GM23338 (cell line): ENCODE measurements around the gene TYSND1. TPM values are rescaled to one million over a fixed set of nuclear protein-coding genes. Genes with fewer than 3 reads are reported as not detected.
"Not testable (repeated sequence)": the region's sequence is repeated elsewhere in the genome, so short reads cannot be mapped to it uniquely, and the experiment has no call there.

ENCODE experiments used
- ATAC-seq: fragments of 200-7000 bp; cut with Tn5 transposase; 3 replicates; pipeline ENCODE4 v1.9.1; 2020
- DNase-seq: peaks from one replicate; pipeline ENCODE4 v3.0.0-alpha.2; 2015; ENCODE audit warnings: low spot score
- H2AFZ ChIP-seq: fragments of 200-600 bp; sonication (generic); 2 replicates; pipeline ENCODE4 v1.8.0; 2016; ENCODE audit warnings: antibody characterized with exemption, mild to moderate bottlenecking, moderate library complexity
- H3F3A ChIP-seq: fragments of 200-600 bp; sonication (generic); replicated peaks from 2 replicates; pipeline ENCODE4 v1.8.0; 2017; ENCODE audit warnings: antibody characterized with exemption, mixed run types, low read depth
- H3K27ac ChIP-seq: fragments of 200-600 bp; sonication (generic); 2 replicates; pipeline ENCODE4 v1.6.1; 2016; ENCODE audit warnings: low read depth
- H3K27me3 ChIP-seq: fragments of 200-600 bp; sonication (generic); 2 replicates; pipeline ENCODE4 v1.8.0; 2016; ENCODE audit warnings: mild to moderate bottlenecking, mixed run types, moderate library complexity; ENCODE audit not compliant: insufficient read depth
- H3K36me3 ChIP-seq: fragments of 200-600 bp; sonication (generic); 2 replicates; pipeline ENCODE4 v1.8.0; 2016; ENCODE audit warnings: mild to moderate bottlenecking; ENCODE audit not compliant: insufficient read depth
- H3K4me1 ChIP-seq: fragments of 200-600 bp; sonication (generic); 2 replicates; pipeline ENCODE4 v1.8.0; 2016; ENCODE audit warnings: mild to moderate bottlenecking, moderate library complexity; ENCODE audit not compliant: insufficient read depth
- H3K4me2 ChIP-seq: fragments of 200-600 bp; sonication (generic); 2 replicates; pipeline ENCODE4 v1.7.1; 2017; ENCODE audit warnings: mixed run types
- H3K4me3 ChIP-seq: fragments of 200-600 bp; sonication (generic); 2 replicates; pipeline ENCODE4 v1.6.1; 2016; ENCODE audit warnings: mixed run types
- H3K79me2 ChIP-seq: fragments of 200-600 bp; sonication (generic); replicated peaks from 2 replicates; pipeline ENCODE4 v1.8.0; 2017; ENCODE audit warnings: mild to moderate bottlenecking; ENCODE audit not compliant: insufficient read depth
- H3K9me2 ChIP-seq: fragments of 200-600 bp; sonication (generic); 2 replicates; pipeline ENCODE4 v1.8.0; 2017; ENCODE audit not compliant: insufficient read depth
- H4K20me1 ChIP-seq: fragments of 200-600 bp; sonication (generic); replicated peaks from 2 replicates; pipeline ENCODE4 v1.8.0; 2017; ENCODE audit warnings: mild to moderate bottlenecking; ENCODE audit not compliant: insufficient read depth
- H3K27ac Mint-ChIP-seq: 2 replicates; pipeline ENCODE4 v1.8.0; 2020; ENCODE audit warnings: inconsistent platforms, mild to moderate bottlenecking, moderate library complexity, mixed read lengths
- H3K27me3 Mint-ChIP-seq: 3 replicates; pipeline ENCODE4 v1.8.0; 2022; ENCODE audit warnings: low read depth, mild to moderate bottlenecking, moderate library complexity, mixed read lengths, inconsistent platforms; ENCODE audit not compliant: insufficient read depth, poor library complexity
- H3K36me3 Mint-ChIP-seq: 3 replicates; pipeline ENCODE4 v1.8.0; 2021; ENCODE audit warnings: low read depth, mild to moderate bottlenecking, inconsistent platforms, moderate library complexity, mixed read lengths
- H3K4me1 Mint-ChIP-seq: 3 replicates; pipeline ENCODE4 v1.8.0; 2020; ENCODE audit warnings: mild to moderate bottlenecking, inconsistent platforms, mixed read lengths
- H3K4me3 Mint-ChIP-seq: 3 replicates; pipeline ENCODE4 v1.8.0; 2021; ENCODE audit warnings: moderate library complexity, mild to moderate bottlenecking, inconsistent platforms, mixed read lengths
- H3K9me3 Mint-ChIP-seq: 3 replicates; pipeline ENCODE4 v1.8.0; 2020; ENCODE audit warnings: moderate library complexity, mild to moderate bottlenecking, inconsistent platforms, mixed read lengths
- CREB1 ChIP-seq: fragments of 250-450 bp; sonication (Bioruptor Pico); IDR thresholded peaks from 2 replicates; pipeline ENCODE4 v1.5.0; 2020; ENCODE audit warnings: low read depth, mild to moderate bottlenecking, moderate library complexity
- ETS1 ChIP-seq: IDR thresholded peaks from 2 replicates; pipeline ENCODE4 v1.6.1; 2016; ENCODE audit warnings: antibody characterized with exemption
- EZH2 ChIP-seq: fragments of 200-600 bp; sonication (generic); IDR thresholded peaks from one replicate; pipeline ENCODE4 v1.8.0; 2017; ENCODE audit warnings: antibody characterized with exemption, mild to moderate bottlenecking, low read depth; ENCODE audit not compliant: unreplicated experiment
- polyA plus RNA-seq: library from polyadenylated mRNA; unstranded; fragments of >200 nt; fragmentation: Nextera tagmentation; extraction: Ambion mirVana; gene quantifications from 2 replicates; pipeline ENCODE4 v1.2.1, GENCODE V29; 2016
- total RNA-seq: library from RNA; depleted of rRNA; stranded (reverse); fragments of >200 nt; shearing (Covaris generic); gene quantifications from 2 replicates; pipeline ENCODE4 v1.2.3, GENCODE V29; 2014

The TYSND1 gene
- total and polyA plus RNA-seq, 2 experiments from 2014 or later, result 5.2 to 19.5 TPM

- 0 out of 2 replicates have a peak, but pooled peaks cover 7% of the 10 kb centered on the region for H3K36me3 ChIP-seq
- 0 out of 2 replicates have a peak overlapping the region, but pooled peaks have one; percentile 21 for H3K27ac ChIP-seq
- H3K27me3 Mint-ChIP-seq, result peaks cover 2% of the 10 kb centered on the region
- DNase-seq (no peak), ATAC-seq (no peak)
- H3K4me2 ChIP-seq, result no peak overlapping the region
- peak overlapping the region; percentile 47 for H3K27ac Mint-ChIP-seq
- H3K4me1 ChIP-seq, result peaks cover 9% of the 10 kb centered on the region
- peaks cover 53% of the 10 kb centered on the region for H4K20me1 ChIP-seq
- no peaks in the 10 kb centered on the region for H3K9me3 Mint-ChIP-seq
- no peak overlapping the region for H2AFZ ChIP-seq
- H3K4me3 ChIP-seq, result no peak overlapping the region
- TF ChIP-seq CREB1 (CRISPR knock-in tag) (no peak), EZH2 (no peak)
- no peaks in the 10 kb centered on the region for H3F3A ChIP-seq
- peaks cover 29% of the 10 kb centered on the region; the same call in 2 of the 3 replicates for H3K36me3 Mint-ChIP-seq
- H3K9me2 ChIP-seq, result no peaks in the 10 kb centered on the region
- H3K4me3 Mint-ChIP-seq, result no peak overlapping the region; the same call in 2 of the 3 replicates
- H3K4me1 Mint-ChIP-seq, result peaks cover 11% of the 10 kb centered on the region; the same call in 2 of the 3 replicates
- peaks cover 83% of the 10 kb centered on the region for H3K79me2 ChIP-seq
- H3K27me3 ChIP-seq, result no peaks in the 10 kb centered on the region
Measured at GRCh38 chr10:70162151-70162891, 15.8 kb upstream of the TYSND1 start.

- ATAC-seq, result no peak
- no peak overlapping the region for H3K4me3 ChIP-seq
Measured at GRCh38 chr10:70160798-70161197, 14.3 kb upstream of the TYSND1 start.

DNA sequence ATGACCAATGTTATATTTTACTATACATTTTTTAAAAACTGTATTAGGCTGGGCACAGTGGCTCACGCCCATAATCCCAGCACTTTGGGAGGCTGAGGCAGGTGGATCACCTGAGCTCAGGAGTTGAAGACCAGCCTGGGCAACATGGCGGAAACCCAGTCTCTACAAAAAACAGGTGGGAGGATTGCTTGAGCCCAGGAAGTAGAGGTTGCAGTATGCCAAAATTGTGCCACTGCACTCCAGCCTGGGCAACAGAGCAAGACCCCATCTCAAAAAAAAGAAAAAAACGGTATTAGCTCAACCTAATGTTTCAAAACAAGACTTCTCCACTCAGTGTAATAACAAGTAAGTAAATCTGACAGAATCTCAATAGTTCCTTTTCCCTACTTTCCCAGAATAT lies 12.9 kb upstream of the TYSND1 start:
- H4K20me1 ChIP-seq, result peaks cover 35% of the 10 kb centered on the region
- not testable (repeated sequence) for DNase-seq, H3K36me3 ChIP-seq

More at GRCh38 chr10:70160798-70161197, 14.3 kb upstream of the TYSND1 start:
- no peak overlapping the region for H3K27ac ChIP-seq
- DNase-seq, result no peak
- H3K36me3 Mint-ChIP-seq, result peaks cover 40% of the 10 kb centered on the region
- H3K36me3 ChIP-seq, result 0 out of 2 replicates have a peak, but pooled peaks cover 7% of the 10 kb centered on the region
- peaks cover 41% of the 10 kb centered on the region for H4K20me1 ChIP-seq
- no peaks in the 10 kb centered on the region for H3F3A ChIP-seq
- no peak overlapping the region for H3K27ac Mint-ChIP-seq
- H3K79me2 ChIP-seq, result peaks cover 68% of the 10 kb centered on the region
- no peak overlapping the region for H3K4me3 Mint-ChIP-seq
- no peaks in the 10 kb centered on the region for H3K9me2 ChIP-seq
- H2AFZ ChIP-seq, result no peak overlapping the region
- H3K4me1 ChIP-seq, result peaks cover 12% of the 10 kb centered on the region
- H3K4me2 ChIP-seq, result no peak overlapping the region
- TF ChIP-seq ETS1, result no peak
- H3K27me3 ChIP-seq, result no peaks in the 10 kb centered on the region
- H3K4me1 Mint-ChIP-seq, result peaks cover 14% of the 10 kb centered on the region; the same call in 2 of the 3 replicates
- no peaks in the 10 kb centered on the region for H3K9me3 Mint-ChIP-seq
- peaks cover 2% of the 10 kb centered on the region for H3K27me3 Mint-ChIP-seq

More for the DNA sequence above, 12.9 kb upstream of the TYSND1 start:
- H3K4me2 ChIP-seq, H2AFZ ChIP-seq, H3F3A ChIP-seq, H3K27ac Mint-ChIP-seq, H3K4me3 ChIP-seq, H3K4me3 Mint-ChIP-seq, H3K9me2 ChIP-seq, ATAC-seq, H3K27me3 Mint-ChIP-seq, H3K9me3 Mint-ChIP-seq, H3K27ac ChIP-seq, H3K27me3 ChIP-seq: not testable (repeated sequence)
- H3K79me2 ChIP-seq, result peaks cover 54% of the 10 kb centered on the region
- Mint-ChIP-seq H3K36me3 (peaks cover 46% of the 10 kb centered on the region), H3K4me1 (peaks cover 21% of the 10 kb centered on the region; the same call in 2 of the 3 replicates)
- H3K4me1 ChIP-seq, result peaks cover 15% of the 10 kb centered on the region
